Rectal smooth muscle tissue (tissue), 1 donor: ENCODE data around the gene APBB1.

Experiments
- H3K27ac ChIP-seq: one replicate; pipeline ENCODE4 v1.7.0; 2013; ENCODE audit warnings: low read depth, low read length, inconsistent platforms
- H3K27me3 ChIP-seq: one replicate; pipeline ENCODE4 v1.7.0; 2013; ENCODE audit warnings: low read length; ENCODE audit not compliant: control insufficient read depth, insufficient read depth
- H3K36me3 ChIP-seq: one replicate; pipeline ENCODE4 v1.7.0; 2013; ENCODE audit warnings: low read length; ENCODE audit not compliant: control insufficient read depth, insufficient read depth
- H3K4me1 ChIP-seq: one replicate; pipeline ENCODE4 v1.7.0; 2013; ENCODE audit warnings: low read length; ENCODE audit not compliant: control insufficient read depth, insufficient read depth
- H3K4me3 ChIP-seq: one replicate; pipeline ENCODE4 v1.7.0; 2013; ENCODE audit warnings: low read length
- H3K9ac ChIP-seq: one replicate; pipeline ENCODE4 v1.7.0; 2013; ENCODE audit warnings: low read length

APBB1 gene

GRCh38 chr11:6419009-6419631 lies at the start of gene APBB1:
TSS of gene APBB1 (minus strand) at chr11:6419094. CDS start at chr11:6411347, 7,747 bp downstream.
- Histone ChIP-seq H3K4me1 (peaks cover 9% of the 10 kb centered on the region), H3K36me3 (no peaks in the 10 kb centered on the region), H3K27me3 (no peaks in the 10 kb centered on the region), H3K9ac (peak within 1 kb of the TSS; percentile 38), H3K4me3 (peak within 1 kb of the TSS; percentile 79), H3K27ac (peak within 1 kb of the TSS; percentile 89)

DNA sequence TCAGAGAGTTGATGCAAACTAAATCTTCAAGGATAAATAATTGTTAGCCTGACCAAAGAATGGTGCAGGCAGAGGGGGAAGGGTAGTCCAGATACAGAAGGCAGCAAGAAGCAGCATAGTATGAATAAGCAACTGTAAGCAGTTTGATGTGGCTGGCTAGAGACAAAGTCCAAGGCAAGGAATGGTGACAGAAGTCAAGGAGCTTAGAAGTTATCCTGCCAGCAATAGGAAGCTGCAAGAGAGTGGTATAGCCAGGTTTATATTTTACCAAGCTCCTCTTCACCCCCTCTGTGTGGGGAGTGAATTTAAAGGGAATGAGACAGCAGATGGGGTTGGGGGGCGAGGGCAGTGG lies 40.2 kb upstream of the APBB1 start:
- Histone ChIP-seq H3K4me1 (no peaks in the 10 kb centered on the region), H3K36me3 (peaks cover 41% of the 10 kb centered on the region), H3K9ac (no peak overlapping the region), H3K27me3 (no peaks in the 10 kb centered on the region), H3K27ac (no peak overlapping the region), H3K4me3 (no peak overlapping the region)

DNA sequence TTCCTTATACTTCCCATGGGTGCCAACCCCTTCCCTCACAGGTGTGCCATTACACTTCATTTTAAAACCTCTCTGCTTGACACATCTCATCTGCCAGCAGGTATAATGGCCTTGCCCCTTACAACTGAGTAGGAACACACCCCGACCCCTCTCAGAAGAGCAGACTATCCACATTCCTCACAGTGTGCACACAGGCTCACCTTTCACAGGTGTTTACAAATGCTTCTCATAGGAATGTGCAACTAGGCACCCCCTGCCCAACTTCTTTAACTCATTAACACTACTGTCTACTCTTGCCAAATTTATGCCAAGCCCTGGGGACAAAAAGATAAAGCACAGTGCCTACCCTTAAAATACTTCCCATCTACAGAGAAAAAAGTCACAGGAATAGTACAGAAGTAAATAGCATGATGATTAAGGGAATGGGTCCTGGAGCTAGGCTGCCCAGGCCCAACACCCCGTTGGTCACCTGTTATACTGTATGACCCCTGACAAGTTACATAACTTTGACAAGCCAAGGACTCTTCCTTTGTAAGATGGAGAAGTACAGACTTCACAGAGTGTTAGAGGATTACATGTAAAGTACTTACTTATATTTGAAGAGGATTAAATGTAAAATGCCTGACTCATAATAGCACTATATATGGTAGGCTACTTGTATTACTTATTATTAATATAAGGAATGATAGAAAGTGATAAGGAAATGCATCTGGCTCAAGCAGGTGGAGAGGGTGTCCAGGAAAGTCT lies 39.6 kb upstream of the APBB1 start:
- H3K27ac ChIP-seq = no peak overlapping the region
- no peaks in the 10 kb centered on the region for H3K27me3 ChIP-seq
- no peak overlapping the region for H3K4me3 ChIP-seq
- no peaks in the 10 kb centered on the region for H3K4me1 ChIP-seq
- peaks cover 41% of the 10 kb centered on the region for H3K36me3 ChIP-seq
- no peak overlapping the region for H3K9ac ChIP-seq

GRCh38 chr11:6457581-6458320 lies 38.9 kb upstream of the APBB1 start:
- no peak overlapping the region for H3K9ac ChIP-seq
- no peak overlapping the region for H3K27ac ChIP-seq
- H3K36me3 ChIP-seq = peaks cover 40% of the 10 kb centered on the region
- H3K4me3 ChIP-seq = no peak overlapping the region
- H3K27me3 ChIP-seq = no peaks in the 10 kb centered on the region
- H3K4me1 ChIP-seq = no peaks in the 10 kb centered on the region

- H3K9ac ChIP-seq = no peak overlapping the region
- no peaks in the 10 kb centered on the region for H3K27me3 ChIP-seq
- H3K27ac ChIP-seq = no peak overlapping the region
- no peaks in the 10 kb centered on the region for H3K4me1 ChIP-seq
- H3K4me3 ChIP-seq = no peak overlapping the region
- H3K36me3 ChIP-seq = peaks cover 43% of the 10 kb centered on the region
Observed at GRCh38 chr11:6456361-6457073, 37.6 kb upstream of the APBB1 start.

GRCh38 chr11:6455070-6455469 lies 36.2 kb upstream of the APBB1 start:
- Histone ChIP-seq H3K4me3 (no peak overlapping the region), H3K27me3 (no peaks in the 10 kb centered on the region), H3K9ac (no peak overlapping the region), H3K36me3 (peaks cover 52% of the 10 kb centered on the region), H3K4me1 (no peaks in the 10 kb centered on the region), H3K27ac (no peak overlapping the region)

GRCh38 chr11:6453152-6453551 lies 34.3 kb upstream of the APBB1 start:
- no peak overlapping the region for H3K27ac ChIP-seq
- H3K36me3 ChIP-seq = peaks cover 54% of the 10 kb centered on the region
- H3K27me3 ChIP-seq = no peaks in the 10 kb centered on the region
- H3K4me3 ChIP-seq = no peak overlapping the region
- H3K9ac ChIP-seq = no peak overlapping the region
- no peaks in the 10 kb centered on the region for H3K4me1 ChIP-seq

DNA sequence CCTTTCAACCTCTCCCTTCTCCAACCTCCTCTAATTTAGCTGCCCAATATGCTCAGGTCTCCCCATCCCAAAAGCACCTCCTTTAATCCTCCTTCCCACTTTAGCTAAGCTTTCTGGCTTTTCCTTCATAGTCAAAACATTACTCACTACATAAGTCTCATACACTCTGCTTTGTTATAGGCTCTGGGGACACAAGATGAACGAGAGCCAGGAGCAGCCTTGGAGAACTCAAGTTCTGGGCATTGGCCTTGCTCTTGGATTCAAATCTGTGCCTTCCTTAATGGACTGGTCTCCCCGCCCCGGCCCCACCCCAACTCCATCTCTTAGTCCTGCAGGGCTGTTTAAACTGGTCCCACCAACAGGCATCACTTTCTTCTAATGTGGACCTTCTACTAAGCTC lies 33.3 kb upstream of the APBB1 start:
- Histone ChIP-seq H3K27ac (no peak overlapping the region), H3K4me3 (no peak overlapping the region), H3K36me3 (peaks cover 46% of the 10 kb centered on the region), H3K9ac (no peak overlapping the region), H3K4me1 (no peaks in the 10 kb centered on the region), H3K27me3 (no peaks in the 10 kb centered on the region)

GRCh38 chr11:6448574-6448973 lies 29.7 kb upstream of the APBB1 start:
- Histone ChIP-seq H3K9ac (no peak overlapping the region), H3K27ac (no peak overlapping the region), H3K36me3 (peaks cover 24% of the 10 kb centered on the region), H3K27me3 (no peaks in the 10 kb centered on the region), H3K4me3 (no peak overlapping the region), H3K4me1 (no peaks in the 10 kb centered on the region)

DNA sequence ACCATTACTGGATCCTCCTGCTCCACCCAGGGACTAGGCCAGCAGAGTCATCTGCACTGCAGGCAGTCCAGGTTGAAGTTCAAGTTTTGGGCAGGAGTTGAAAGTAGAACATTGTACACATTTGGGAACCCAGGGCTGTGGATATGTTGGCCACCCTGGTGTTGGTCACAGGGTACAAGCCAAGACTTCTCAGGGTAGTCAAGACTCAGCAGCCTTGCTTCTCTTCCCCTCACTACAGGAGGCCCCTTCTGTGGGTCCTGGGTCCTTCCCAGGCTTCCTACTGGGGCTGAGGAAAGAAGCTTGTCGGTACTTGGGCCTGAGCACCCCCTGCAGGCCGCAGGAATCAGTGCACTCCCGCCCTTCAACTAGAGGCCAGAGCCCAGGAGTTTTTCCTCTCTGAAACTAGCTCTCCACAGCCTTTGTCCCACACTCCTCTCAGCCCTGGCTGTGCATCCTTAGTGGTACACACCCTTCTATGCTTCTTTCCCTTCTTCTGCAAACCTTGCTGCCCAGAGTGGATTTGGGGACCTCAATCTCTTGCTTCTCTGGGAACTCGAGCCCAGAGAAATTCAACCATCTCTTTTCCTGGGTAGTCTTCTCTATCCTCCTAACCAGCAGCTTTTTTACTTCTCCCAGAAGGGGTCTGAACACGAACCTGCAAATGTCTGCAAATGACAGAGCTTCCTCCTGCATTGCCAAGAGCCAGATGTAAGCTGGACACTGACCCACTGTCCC lies 24.5 kb upstream of the APBB1 start:
- Histone ChIP-seq H3K36me3 (no peaks in the 10 kb centered on the region), H3K27ac (no peak overlapping the region), H3K9ac (no peak overlapping the region), H3K4me3 (no peak overlapping the region), H3K27me3 (no peaks in the 10 kb centered on the region), H3K4me1 (no peaks in the 10 kb centered on the region)

- no peak overlapping the region for H3K4me3 ChIP-seq
- H3K27me3 ChIP-seq = no peaks in the 10 kb centered on the region
- no peak overlapping the region for H3K9ac ChIP-seq
- H3K27ac ChIP-seq = no peak overlapping the region
- no peaks in the 10 kb centered on the region for H3K4me1 ChIP-seq
- no peaks in the 10 kb centered on the region for H3K36me3 ChIP-seq
Observed at GRCh38 chr11:6442441-6442840, 23.5 kb upstream of the APBB1 start.

DNA sequence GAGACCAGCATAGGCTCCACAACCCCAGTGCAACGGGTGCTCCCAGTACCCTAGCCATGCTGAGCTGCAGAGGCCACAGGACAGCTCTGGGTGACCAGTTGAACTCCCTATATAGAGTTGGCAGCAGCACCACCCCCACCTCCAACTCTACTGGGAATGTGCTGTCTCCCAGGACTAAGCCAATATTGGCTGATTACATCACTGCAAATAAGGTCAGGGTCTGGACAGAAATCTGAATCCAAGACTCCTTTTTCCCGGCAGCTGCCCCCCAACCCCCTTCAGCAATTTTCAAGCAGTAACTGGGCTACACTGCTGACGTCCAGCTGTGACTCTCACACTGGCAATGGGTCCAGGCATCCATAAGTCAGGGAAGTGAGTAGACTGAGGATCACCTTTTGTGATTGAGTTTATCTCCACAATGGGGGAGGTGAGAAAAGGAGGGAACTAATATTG lies 22.0 kb upstream of the APBB1 start, which contains the start of gene HPX:
Gene HPX, minus strand, starts transcription at position 82 of the 453 bp plus-strand sequence. Its CDS starts 24 bp downstream, at position 58.
- Histone ChIP-seq H3K9ac (no peak within 1 kb of the TSS), H3K4me3 (no peak within 1 kb of the TSS), H3K4me1 (no peaks in the 10 kb centered on the region), H3K27ac (no peak within 1 kb of the TSS), H3K36me3 (no peaks in the 10 kb centered on the region), H3K27me3 (no peaks in the 10 kb centered on the region)
